ENCODE results near the gene ADAM10.

ADAM10 gene

DNA sequence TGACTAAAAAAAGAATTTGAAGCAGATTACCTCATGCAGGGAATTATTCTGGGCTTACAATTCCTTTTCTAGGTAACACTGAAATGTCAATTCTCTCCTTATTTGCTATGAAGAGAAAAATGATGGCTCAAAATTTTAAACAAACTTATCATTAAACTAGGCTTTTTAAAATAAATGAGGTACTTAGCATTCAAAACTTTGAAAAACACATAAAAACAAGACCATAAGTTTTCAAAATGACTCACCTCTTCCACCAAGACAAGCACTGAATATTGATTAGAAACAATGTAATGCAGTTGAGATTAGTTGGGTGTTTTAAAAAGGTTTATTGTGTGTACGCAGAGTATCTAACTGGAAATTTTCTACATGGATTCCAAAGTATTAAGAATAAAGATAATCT lies 154.6 kb downstream of the ADAM10 start:
- TF ChIP-seq POLR2AphosphoS5 (IDR thresholded peaks at IDR 0.05; ENCODE audit: low read depth) (no peak), SPI1 (IDR thresholded peaks at IDR 0.05; ENCODE audit: borderline replicate concordance, low read depth) (no peak), GABPA (IDR thresholded peaks at IDR 0.05; ENCODE audit: low read depth) (no peak)
- TF ChIP-seq, protein P1, sequence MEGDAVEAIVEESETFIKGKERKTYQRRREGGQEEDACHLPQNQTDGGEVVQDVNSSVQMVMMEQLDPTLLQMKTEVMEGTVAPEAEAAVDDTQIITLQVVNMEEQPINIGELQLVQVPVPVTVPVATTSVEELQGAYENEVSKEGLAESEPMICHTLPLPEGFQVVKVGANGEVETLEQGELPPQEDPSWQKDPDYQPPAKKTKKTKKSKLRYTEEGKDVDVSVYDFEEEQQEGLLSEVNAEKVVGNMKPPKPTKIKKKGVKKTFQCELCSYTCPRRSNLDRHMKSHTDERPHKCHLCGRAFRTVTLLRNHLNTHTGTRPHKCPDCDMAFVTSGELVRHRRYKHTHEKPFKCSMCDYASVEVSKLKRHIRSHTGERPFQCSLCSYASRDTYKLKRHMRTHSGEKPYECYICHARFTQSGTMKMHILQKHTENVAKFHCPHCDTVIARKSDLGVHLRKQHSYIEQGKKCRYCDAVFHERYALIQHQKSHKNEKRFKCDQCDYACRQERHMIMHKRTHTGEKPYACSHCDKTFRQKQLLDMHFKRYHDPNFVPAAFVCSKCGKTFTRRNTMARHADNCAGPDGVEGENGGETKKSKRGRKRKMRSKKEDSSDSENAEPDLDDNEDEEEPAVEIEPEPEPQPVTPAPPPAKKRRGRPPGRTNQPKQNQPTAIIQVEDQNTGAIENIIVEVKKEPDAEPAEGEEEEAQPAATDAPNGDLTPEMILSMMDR (IDR thresholded peaks at IDR 0.05; ENCODE audit: insufficient read depth, low read length) = no peak
- TF ChIP-seq, protein P2, sequence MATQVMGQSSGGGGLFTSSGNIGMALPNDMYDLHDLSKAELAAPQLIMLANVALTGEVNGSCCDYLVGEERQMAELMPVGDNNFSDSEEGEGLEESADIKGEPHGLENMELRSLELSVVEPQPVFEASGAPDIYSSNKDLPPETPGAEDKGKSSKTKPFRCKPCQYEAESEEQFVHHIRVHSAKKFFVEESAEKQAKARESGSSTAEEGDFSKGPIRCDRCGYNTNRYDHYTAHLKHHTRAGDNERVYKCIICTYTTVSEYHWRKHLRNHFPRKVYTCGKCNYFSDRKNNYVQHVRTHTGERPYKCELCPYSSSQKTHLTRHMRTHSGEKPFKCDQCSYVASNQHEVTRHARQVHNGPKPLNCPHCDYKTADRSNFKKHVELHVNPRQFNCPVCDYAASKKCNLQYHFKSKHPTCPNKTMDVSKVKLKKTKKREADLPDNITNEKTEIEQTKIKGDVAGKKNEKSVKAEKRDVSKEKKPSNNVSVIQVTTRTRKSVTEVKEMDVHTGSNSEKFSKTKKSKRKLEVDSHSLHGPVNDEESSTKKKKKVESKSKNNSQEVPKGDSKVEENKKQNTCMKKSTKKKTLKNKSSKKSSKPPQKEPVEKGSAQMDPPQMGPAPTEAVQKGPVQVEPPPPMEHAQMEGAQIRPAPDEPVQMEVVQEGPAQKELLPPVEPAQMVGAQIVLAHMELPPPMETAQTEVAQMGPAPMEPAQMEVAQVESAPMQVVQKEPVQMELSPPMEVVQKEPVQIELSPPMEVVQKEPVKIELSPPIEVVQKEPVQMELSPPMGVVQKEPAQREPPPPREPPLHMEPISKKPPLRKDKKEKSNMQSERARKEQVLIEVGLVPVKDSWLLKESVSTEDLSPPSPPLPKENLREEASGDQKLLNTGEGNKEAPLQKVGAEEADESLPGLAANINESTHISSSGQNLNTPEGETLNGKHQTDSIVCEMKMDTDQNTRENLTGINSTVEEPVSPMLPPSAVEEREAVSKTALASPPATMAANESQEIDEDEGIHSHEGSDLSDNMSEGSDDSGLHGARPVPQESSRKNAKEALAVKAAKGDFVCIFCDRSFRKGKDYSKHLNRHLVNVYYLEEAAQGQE (IDR thresholded peaks at IDR 0.05; ENCODE audit: insufficient replicate concordance, low read depth) = no peak
- no peaks in the 10 kb centered on the region for H3K27me3 ChIP-seq (ENCODE audit: insufficient read depth, poor library complexity, severe bottlenecking)
- no peak overlapping the region for H3K27ac ChIP-seq (replicated peaks)
- DNase-seq (ENCODE audit: low read depth in 1 of 2, low spot score in 1 of 2) = no peak
- H3K4me3 ChIP-seq (replicated peaks; ENCODE audit: insufficient read depth, low read length) = no peak overlapping the region

DNA sequence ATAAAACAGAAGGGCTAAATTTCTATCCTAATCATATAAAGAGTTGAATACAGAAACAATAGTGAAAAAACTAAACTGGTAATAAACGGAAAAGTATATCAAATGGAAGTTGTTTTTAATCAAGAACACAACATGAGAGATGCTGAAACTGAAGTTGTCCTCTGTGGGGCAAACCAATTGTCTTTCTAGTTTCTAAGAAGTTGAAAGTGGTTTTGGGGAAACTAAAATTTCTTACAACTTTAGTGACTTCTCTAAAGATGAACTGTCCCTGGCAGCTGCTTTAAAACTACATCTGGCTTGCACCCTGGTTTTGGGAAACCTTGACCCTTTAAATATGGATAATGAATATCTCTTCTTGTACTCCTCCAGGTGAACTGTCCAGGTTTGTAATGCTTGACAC lies 155.6 kb downstream of the ADAM10 start:
- H3K27ac ChIP-seq (replicated peaks) = no peak overlapping the region

DNA sequence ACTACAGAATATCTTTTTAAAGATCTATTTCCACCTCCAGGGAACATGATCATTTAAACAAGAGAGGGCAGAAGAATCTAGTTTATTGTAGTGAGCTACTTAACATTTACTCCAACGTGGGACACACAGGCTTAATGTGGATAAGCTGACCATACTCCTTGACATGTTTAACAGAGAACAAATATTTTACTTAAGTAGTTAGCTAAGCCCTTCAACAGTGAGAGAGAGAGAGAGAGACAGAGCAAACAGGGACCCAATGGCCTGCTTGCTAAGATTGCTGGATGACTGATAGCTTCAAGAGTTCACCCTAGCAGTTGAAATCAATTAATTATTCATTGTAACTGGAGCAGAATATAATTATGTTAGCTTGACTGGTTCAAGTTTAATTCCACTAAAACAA lies 158.6 kb downstream of the ADAM10 start:
- TF ChIP-seq SPI1 (IDR thresholded peaks at IDR 0.05; ENCODE audit: borderline replicate concordance, low read depth) (no peak), GABPA (IDR thresholded peaks at IDR 0.05; ENCODE audit: low read depth) (no peak)
- TF ChIP-seq, protein P2 (IDR thresholded peaks at IDR 0.05; ENCODE audit: insufficient replicate concordance, low read depth) = no peak
- H3K27me3 ChIP-seq (ENCODE audit: insufficient read depth, poor library complexity, severe bottlenecking) = no peaks in the 10 kb centered on the region
- H3K4me3 ChIP-seq (replicated peaks; ENCODE audit: insufficient read depth, low read length) = no peak overlapping the region
- no peak overlapping the region for H3K27ac ChIP-seq (replicated peaks)
- DNase-seq (ENCODE audit: low read depth in 1 of 2, low spot score in 1 of 2) = no peak

More for the DNA sequence above, 155.6 kb downstream of the ADAM10 start:
- H3K4me3 ChIP-seq (replicated peaks; ENCODE audit: insufficient read depth, low read length) = no peak overlapping the region
- DNase-seq (ENCODE audit: low read depth in 1 of 2, low spot score in 1 of 2) = no peak
- TF ChIP-seq GABPA (IDR thresholded peaks at IDR 0.05; ENCODE audit: low read depth) = no peak
- TF ChIP-seq, protein P2 (IDR thresholded peaks at IDR 0.05; ENCODE audit: insufficient replicate concordance, low read depth) = no peak
- TF ChIP-seq, protein P1 (IDR thresholded peaks at IDR 0.05; ENCODE audit: insufficient read depth, low read length) = no peak
- no peak for TF ChIP-seq SPI1 (IDR thresholded peaks at IDR 0.05; ENCODE audit: borderline replicate concordance, low read depth)
- no peak for TF ChIP-seq POLR2AphosphoS5 (IDR thresholded peaks at IDR 0.05; ENCODE audit: low read depth)
- H3K27me3 ChIP-seq (ENCODE audit: insufficient read depth, poor library complexity, severe bottlenecking) = no peaks in the 10 kb centered on the region

Data from HL-60 (cell line).